Stimulated activated CD4-positive, alpha-beta T cell treated with anti-CD3 and anti-CD28 coated beads, Interleukin-15, amount 100 ng/mL, for 1 hour (primary cell): ENCODE data around the gene PCED1A.
A peak's percentile ranks its signal among the peaks of the same experiment; 100 is the strongest.
"Not testable (repeated sequence)": the region's sequence is repeated elsewhere in the genome, so short reads cannot be mapped to it uniquely, and the experiment has no call there.

Source experiments
- DNase-seq, 2 donors: peaks; one replicate each; pipeline ENCODE4 v3.0.0-alpha.2; 2020; ENCODE audit warnings: low read depth in 1 of 2, low spot score in 1 of 2

PCED1A gene

GRCh38 chr20:2865630-2866029 is 25.2 kb upstream of the PCED1A start:
- DNase-seq = peak in 1 of 2 donors; percentile 25

- DNase-seq = no peak
Measured at GRCh38 chr20:2865101-2865500, 24.6 kb upstream of the PCED1A start.

GRCh38 chr20:2864626-2865025 is 24.2 kb upstream of the PCED1A start:
- no peak for DNase-seq

GRCh38 chr20:2859330-2860121 is 19.1 kb upstream of the PCED1A start:
- DNase-seq = no peak

DNA sequence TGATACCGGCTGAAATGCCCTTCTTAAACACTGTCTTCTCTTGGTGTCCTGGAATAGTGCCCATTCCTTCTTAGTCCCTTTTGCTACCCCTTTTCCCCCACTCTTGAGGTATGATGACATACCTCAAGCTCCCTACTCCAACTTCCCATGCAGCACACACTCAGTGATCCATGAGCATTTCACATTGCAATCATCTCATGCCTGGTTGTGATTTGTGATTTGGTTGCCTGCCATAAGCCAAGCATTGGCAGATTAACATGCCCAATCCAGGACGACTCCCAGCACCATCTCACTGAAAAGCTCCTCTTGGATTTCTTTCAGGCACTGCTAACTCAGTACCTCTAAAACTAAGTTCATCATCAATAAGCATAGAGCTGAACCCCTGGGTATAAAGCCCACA is 18.1 kb upstream of the PCED1A start:
- no peak for DNase-seq

DNA sequence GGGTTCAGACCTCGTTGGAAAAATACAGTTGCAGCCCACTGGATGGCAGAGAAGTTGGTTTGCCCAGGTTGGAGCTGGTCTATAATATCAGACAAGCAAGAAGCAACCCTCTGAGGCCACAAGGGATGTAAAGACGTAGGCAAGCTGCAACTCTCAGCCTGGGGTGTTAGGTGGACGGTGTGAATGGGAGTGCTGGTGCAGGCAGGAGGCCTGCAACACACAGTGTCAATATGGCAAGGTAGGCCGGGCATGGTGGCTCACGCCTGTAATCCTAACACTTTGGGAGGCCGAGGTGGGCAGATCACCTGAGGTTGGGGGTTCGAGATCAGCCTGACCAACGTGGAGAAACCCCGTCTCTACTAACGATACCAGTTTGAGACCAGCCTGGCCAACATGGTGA is 10.6 kb upstream of the PCED1A start:
- no peak for DNase-seq

GRCh38 chr20:2849529-2849928 is 9.1 kb upstream of the PCED1A start:
- DNase-seq = no peak

GRCh38 chr20:2847802-2848201 is 7.3 kb upstream of the PCED1A start:
- DNase-seq = no peak

DNA sequence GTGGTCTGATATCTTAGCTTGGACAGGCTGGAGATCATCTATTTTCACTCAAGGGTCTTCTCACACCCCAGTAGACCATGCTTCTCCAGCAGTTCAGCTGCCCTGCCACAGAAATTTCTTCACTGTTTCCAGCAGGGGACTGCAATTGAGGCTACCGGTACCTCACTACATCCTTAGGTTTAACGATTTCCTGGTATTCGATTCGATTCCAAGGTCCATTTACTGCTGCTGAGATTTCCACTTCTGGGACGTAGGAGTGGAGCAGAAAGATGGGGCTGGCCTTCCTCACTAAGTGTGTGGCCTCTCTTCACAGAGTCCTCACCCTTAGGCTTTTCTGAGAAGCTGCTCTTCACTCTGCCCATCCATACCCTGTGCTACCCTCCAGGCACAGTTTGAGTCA is 6.2 kb upstream of the PCED1A start:
- DNase-seq = no peak

DNA sequence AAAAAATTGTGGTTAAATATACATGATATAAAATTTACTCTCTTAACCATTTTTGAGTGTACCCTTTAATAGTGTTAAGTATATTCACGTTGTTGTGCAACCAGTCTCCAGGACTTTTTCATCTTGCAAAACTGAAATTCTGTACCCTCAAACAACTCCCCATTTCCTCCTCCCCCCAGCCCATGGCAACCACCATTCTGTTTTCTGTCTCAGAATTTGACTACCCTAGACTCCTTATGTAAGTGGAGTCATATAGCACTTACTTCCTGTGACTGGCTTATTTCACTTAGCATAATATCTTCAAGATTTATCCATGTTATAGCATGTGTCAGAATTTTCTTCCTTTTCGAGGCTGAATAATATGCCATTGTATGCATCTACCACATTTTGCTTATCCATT is 5.2 kb upstream of the PCED1A start:
- DNase-seq = no peak

- DNase-seq = no peak
Measured at GRCh38 chr20:2840967-2841531, 594 bp upstream of the PCED1A start.

DNA sequence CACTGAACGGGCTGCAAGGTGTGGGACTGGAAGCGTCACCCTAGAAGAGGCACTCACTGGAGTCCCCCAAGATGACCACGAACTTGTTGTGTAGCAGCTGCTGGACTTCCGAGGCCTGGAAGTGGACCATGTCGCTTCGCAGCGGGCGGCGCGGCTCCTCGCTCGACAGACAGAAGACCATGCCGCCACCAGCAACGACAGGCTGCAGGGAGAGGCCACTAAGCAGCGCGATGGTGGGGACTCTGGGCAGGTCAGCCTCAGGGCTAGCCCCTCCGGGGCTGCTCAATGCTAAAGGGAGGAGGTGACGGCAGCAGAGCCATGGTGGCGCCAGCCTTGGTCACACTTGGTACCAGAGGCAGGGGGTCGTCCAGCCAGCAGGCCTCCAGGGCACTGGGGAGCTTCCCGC is 720 bp downstream of the PCED1A start:
- no peak for DNase-seq

DNA sequence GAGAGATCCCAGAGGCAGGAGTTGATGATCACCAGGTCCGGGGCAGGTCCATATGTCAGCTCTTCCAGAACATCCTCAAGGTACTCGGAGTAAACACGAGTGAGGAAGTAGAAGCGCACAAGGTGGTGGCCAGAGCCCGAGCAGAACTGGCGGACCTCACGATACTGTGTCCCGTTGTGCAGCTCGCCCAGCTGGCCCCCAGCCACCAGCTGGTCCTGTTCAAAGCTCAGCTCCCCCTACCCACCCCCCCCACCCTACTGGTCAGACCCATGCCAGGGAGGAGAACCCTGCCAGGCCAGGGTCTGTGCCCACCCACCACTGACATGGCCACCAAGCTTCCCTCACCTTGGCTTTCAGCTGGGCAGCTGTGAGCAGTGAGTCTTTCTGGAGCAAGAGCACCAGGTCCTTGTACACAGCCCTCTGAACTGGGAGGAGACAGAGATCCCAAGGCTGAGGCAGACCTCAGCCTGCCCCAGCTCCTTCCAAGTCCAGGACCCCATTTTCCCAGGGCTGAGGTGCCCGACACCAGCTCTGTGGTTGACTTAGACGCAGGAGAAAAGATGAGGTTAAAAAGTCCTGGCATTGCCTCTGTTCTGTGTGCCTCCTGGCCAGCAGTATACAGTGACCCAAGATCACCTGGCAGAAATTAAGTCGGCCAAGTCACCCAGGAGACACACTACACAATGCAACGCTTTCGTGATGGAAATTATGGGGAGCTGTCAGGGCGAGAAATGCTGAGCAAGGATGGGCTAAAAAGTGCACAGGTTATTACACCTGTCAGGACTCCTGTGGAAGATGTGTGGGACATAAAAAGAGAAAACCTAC is 1.4 kb downstream of the PCED1A start:
- no peak for DNase-seq

DNA sequence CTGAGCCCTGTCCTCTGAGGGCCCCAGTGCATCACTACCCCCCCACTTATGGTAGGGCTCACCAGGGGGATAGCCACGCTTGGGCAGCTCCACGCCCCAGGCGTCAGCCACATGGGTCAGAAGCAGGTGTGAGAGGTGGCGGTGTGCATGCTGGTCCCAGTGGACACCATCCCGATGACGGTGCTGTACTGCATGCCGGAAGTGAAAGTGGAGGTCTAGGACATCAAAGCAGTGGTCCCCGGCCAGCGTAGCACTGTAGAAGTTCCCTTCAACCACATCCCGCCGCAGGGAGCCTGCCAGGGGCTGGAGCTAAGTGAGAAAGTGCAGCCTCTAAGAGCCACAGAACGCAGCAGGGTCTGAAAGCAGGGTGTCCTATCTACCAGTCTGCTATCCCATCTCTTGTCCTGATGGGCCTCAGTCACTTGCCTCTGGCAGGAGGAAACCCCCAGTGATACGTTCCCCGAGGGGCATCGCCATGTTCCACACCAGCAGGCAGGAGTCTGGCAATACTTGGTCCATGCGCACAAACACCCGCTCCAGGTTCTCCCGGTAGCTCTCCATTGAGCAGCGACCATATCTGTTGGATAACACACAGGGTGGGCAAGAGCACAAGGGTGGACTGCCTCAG is 2.2 kb downstream of the PCED1A start:
- no peak for DNase-seq

- DNase-seq = no peak
Measured at GRCh38 chr20:2837221-2837960, 3.1 kb downstream of the PCED1A start.

GRCh38 chr20:2836035-2836434 is 4.4 kb downstream of the PCED1A start:
- DNase-seq = no peak

DNA sequence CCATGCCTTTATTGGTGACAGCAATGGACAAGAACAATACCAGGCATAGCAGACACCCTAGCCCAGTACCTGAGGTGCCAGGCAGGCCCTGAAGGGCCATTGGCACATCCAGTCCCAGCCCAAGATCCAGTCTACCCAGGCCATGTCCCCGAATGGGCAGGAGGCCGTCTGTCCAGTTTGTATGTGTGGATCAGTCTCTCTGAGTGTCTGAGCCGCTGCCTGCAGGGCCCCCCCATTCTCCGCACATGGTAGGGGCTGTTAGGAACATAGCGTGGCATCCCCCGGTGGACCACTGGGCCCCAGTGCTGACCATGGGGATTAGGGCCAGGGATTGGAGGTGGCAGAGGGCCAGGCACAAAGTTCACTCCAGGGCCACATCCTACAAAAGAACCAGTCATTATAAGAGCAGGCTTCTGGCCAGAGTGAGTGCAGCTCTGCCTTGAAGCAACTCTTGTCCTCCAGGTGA is 5.1 kb downstream of the PCED1A start:
- DNase-seq = no peak

DNA sequence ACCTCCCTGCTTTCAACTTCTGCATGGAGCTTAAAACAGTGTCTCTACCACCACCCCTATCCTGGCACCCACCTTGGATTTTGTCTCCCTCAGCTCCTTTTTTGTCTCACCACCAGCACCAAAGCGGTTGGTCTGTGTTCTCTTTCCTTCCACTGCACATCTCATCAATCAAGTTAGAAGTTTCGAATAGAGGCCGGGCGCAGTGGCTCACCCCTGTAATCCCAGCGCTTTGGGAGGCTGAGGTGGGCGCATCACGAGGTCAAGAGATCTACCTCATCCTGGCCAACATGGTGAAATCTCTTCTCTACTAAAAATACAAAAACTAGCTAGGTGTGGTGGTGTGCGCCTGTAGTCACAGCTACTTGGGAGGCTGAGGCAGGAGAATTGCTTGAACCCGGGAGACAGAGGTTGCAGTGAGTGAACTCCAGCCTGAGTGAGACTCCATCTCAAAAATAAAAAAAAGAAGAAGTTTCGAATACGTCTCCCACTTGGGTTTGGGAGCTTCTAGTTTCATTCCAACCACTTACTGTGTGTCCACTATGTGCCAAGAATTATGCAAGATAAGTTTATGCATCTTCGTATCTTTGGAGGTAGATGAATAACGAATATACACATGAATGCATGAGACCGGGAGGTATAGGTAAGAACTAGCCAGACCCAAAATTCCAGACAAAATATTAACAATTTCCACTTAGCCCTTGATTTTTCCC is 5.9 kb downstream of the PCED1A start:
- DNase-seq = no peak

- no peak for DNase-seq
Measured at GRCh38 chr20:2833761-2834160, 6.7 kb downstream of the PCED1A start.

GRCh38 chr20:2831206-2831605 is 9.2 kb downstream of the PCED1A start:
- DNase-seq = not testable (repeated sequence)
